Measurements from ENCODE around the gene ADRB2.
A peak's percentile ranks its signal among the peaks of the same experiment; 100 is the strongest.
"Not testable (repeated sequence)": the region's sequence is repeated elsewhere in the genome, so short reads cannot be mapped to it uniquely, and the experiment has no call there.

The ADRB2 gene

DNA sequence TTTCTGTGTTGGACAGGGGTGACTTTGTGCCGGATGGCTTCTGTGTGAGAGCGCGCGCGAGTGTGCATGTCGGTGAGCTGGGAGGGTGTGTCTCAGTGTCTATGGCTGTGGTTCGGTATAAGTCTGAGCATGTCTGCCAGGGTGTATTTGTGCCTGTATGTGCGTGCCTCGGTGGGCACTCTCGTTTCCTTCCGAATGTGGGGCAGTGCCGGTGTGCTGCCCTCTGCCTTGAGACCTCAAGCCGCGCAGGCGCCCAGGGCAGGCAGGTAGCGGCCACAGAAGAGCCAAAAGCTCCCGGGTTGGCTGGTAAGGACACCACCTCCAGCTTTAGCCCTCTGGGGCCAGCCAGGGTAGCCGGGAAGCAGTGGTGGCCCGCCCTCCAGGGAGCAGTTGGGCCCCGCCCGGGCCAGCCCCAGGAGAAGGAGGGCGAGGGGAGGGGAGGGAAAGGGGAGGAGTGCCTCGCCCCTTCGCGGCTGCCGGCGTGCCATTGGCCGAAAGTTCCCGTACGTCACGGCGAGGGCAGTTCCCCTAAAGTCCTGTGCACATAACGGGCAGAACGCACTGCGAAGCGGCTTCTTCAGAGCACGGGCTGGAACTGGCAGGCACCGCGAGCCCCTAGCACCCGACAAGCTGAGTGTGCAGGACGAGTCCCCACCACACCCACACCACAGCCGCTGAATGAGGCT is at the start of gene ADRB2:
Gene ADRB2 (plus strand): TSS at position 559 of the 686 bp plus-strand sequence. CDS start 221 bp downstream, outside the sequence.
- peak; percentile 95 for DNase-seq (ENCODE audit: low spot score)

DNA sequence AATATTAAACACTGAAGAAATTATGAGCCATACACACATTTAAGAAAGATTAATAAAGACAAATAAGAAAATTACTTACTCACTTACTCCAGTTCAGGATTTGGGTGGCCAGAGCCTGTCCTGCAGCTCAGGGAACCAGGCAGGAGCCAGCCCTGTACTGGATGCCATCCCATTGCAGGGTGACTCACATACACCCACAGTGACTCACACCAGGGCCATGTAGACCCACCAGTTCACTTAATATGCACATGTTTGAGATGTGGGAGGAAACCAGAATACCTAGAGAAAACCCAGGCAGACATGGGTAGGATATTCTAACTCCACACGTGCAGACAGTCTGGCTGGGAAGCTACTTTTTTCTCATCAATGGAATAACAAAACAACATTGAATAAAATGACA is 49.6 kb upstream of the ADRB2 start:
- DNase-seq (ENCODE audit: low spot score), result peak; percentile 83

DNA sequence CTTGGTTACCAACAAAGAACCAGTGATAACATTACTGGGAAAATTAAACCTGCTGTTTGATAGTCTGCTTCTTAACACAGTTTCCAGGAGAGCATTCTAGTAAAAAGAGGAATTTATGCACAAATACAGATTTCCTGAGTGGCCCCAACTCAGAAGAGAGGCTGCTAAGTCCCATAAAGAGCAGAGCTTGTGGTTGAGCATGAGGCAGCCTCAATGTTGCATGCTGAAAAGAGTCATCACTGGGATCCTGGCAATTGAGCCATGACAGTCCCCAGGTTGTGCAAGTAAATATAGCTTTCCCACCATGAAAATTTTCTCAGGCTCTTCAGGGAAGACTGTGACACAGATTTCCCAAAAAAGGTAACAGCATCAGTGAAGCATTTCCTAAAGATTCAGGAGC is 47.5 kb upstream of the ADRB2 start:
- no peak for DNase-seq (ENCODE audit: low spot score)

DNA sequence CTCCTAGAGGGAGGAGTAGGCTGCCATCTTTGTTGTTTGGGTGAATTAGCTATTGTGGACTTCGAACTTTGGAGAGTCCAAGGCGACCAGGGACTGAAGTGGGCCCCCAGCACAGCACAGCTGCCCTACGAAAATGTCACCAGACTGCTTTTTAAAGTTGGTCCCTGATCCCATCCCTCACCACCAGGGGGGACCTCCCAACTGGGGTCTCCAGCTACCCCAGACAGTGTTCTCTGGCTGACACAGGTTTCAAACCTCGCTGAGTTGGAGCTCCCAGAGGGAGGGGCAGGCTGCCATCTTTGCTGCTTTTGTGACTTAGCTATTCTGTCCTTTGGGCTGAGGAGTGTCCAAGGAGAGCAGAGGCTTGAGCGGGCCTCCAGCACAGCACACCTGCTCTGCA is 45.7 kb upstream of the ADRB2 start:
- DNase-seq (ENCODE audit: low spot score), result no peak

DNA sequence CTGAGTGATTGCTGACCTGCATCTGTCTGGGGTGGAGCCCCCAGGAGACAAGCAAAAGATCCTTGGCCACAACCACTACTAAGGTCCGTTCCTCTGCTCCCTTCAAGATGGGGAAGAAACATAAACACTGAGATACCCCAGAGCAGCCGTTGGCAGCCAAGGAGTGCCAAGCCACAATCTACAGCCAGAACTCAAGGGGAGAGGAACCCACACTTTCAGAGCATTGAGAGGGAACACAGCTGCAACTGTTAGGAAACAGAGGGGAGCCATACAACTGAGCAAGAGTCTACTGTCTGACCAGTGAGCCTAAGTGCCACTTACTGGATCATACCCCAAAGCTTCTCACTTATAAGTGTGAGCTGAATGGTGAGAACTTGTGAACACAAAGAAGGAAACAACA is 44.6 kb upstream of the ADRB2 start:
- no peak for DNase-seq (ENCODE audit: low spot score)

DNA sequence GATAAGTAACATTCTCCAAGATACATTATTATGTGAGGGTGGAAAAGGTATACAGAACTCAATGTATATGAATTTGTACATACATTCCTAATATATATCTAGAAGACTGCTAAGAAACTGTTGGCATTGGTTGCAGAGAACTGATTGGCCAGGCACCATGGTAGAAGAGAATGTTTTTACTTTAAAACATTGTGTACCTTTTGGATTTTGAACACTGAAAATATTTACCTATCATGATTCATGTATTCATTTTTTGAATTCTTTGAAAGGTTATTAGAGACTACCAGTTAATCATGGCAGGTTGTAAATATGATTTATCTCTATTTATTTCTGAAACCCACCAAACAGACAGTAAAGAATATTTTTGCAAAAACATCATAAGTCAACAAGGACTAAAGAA is 41.2 kb upstream of the ADRB2 start:
- no peak for DNase-seq (ENCODE audit: low spot score)

DNA sequence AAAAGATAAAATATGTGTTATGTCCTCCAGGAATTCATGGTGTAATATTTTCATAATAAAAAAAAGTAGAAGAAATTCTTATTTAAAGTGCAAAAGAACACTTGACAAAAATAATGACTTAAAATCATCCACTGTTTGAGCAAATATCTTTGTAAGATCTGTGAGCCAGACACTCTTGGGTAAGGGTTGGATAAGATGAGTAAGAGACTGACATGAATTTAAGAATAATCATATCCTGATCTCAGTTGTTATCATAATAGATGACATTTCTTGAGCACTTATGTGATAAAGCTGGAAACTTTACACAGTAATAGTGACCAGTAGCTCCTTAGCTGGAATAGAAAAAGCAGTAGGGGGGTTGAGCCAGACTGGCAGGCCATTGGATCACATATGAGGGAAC is 40.0 kb upstream of the ADRB2 start:
- DNase-seq (ENCODE audit: low spot score), result no peak

DNA sequence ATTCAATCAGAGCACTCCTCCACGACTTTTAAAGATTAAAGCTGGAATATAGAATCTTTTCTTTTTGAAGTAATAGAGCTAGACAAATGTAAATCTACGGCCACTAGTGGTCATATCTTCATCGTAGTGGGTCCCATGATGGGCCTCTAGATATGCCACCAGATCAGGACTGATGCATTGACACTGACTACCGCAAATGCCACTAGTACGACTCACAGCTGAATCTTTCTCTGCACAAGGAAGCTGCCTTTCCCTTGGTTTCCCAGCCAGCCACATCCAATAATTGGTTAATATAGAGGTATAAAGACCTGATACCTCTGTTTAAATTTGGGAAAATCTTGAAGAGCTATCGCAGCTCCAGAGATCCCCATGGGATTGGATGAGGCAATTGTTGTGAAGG is 37.8 kb upstream of the ADRB2 start:
- DNase-seq (ENCODE audit: low spot score), result no peak

DNA sequence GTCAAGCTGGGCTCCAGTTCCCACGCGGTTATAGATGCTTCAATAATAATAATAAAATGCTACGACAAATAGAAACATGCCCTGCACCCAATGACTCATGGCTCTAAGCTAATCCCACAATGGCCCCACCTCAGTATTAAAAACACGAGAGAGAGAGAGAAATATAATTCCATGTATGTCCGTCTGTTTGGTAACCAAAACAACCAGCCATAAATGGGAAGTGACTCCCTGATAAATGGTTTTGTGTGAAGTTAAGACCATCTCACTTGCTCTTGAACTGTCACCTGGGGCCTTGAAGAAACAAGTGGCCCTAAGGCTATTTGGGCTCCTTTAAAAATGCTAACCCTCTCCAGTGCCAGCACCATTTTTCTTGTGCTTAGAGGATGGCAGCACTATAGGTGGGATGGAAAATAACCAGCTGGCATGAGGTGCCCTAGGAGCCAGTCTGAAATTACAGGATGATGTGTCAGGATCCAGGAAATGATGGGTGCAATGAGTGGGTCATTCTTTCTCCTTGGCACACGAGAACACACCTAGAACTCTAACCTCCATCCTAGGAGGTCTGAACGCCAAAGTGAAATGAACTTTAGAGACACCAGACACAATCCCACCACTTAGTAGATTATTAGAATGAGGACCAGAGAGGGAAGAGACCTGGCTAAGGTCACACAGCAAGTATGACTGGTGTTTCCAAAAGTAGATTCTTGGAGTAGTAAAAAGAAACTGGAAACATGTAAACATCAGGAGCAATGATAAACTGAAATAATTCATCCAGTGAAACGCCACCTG is 35.7 kb upstream of the ADRB2 start:
- DNase-seq (ENCODE audit: low spot score), result no peak

DNA sequence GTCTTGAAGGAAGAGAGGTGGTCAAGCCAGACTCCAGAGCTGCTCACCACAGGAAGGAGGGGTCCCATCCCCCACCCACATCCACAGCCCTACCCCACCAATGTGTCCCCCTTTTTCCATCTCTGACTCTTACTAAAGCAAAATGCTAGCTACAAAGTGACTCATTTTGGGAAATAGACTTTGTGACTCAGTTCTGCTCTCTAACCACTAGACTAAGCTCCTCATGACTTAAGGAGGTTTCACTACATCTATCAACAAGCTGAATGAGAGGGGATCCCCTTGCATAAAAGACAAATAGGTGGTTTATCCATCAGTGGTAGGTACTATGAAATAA is 35.1 kb upstream of the ADRB2 start:
- DNase-seq (ENCODE audit: low spot score), result peak; percentile 21

DNA sequence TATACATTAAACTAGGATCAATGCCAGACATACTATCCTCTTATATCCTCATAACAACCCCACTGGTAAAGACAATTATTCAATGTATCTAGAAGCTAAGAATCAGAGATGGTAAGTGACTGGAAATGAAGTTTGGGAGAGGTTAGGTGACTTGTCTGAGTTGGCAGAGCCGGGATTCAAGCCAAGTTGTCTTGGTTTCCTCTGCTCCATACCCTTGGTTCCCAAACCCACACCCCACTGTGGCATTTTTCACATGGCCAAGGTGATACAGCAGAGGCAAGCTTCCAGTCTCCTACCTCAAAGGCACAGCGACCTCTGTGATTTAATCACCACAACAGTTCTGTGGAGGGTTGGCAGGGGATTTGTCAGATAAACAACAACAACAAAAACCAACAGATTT is 34.7 kb upstream of the ADRB2 start:
- no peak for DNase-seq (ENCODE audit: low spot score)

DNA sequence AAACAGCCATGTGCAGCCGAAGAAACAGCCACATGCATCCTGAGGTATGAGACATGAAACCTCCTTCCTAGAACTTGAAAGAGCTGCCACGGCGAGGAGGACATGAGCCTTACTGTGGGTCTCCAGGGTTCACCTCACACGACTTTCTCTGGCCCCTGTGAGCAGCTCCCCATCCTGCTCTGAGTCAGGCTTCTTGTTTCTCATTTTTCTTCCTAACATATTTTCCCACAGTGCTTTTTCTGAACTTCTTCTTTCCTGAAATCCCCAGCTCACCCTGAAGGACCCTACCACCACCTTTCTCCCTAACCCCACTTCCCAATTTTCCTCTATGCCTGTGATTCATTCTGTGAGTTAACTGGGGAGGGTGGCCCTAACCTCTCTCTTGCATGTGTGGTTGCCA is 33.7 kb upstream of the ADRB2 start:
- DNase-seq (ENCODE audit: low spot score), result no peak

DNA sequence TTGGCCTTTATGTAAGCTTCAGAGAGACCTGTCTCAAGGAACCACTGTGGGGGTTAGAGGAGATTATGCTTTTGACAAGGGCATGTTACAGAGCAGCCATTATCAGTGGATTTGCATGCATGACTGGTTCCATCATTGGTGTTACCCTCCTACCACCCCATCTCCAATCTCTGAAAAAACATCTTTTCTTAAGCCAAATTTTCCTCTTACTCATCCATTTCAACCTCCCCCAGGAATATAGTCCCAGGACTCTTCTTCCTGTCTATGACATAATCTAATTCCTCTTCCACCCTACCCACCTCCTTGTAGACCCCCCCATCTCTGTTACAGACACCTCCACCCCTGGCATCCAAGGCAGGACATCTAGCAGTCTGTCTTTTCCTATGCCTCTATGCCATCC is 33.1 kb upstream of the ADRB2 start:
- no peak for DNase-seq (ENCODE audit: low spot score)

DNA sequence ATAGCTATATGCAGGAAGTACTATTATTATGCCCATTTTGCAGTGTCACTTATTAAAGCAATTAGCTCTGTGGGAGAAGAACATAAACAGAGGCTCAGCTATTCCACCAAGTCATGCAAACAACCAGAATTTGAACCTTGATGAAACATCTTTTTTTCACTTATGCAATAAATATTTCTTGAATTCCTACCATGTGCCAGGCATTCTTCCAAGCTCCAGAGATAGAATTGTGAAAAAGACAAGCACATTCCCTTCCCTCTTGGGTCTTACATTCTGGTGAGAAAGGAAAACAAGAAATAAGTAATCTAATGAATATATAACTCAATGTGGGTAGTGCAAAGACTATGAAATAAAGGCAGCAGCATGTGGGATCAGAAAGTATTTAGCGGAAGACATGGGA is 32.1 kb upstream of the ADRB2 start:
- no peak for DNase-seq (ENCODE audit: low spot score)

DNA sequence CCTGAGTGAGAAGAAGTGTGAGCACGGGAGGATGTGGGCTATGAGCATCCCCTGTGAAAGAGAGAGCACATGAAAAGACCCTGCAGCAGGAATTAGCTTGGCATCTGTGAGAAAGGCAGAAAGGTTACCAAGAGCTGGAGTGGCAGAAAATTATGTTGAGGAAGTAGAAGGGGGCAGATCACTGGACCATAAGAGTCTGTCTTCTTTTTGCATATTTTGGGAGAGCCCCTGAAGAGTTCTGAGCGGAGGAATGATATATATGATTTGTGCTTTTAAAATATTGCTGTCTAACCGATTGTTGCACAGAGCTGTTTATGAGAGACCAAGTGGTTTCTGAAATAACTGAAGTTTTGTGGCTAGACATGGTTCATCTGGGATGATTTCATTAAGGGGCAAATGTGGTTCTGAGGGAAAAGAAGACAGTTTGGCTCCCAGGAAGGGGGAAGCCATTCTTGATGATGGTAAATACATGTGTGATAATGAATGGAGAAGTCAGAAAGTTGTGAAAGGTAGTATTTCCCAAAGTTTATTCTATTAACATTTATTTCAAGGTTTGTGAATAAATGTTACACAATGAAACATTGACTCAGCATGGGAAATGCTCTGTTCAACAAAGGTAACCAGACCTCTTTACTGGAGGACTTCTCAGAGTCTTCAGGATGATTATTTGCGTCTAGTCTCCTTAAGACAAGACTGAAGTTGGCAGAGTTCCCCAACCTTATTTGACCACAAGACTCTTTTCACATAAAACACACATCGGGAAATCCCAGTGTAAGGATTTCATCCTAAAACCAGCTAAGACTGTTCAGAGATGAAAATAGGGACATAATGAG is 31.5 kb upstream of the ADRB2 start:
- no peak for DNase-seq (ENCODE audit: low spot score)

DNA sequence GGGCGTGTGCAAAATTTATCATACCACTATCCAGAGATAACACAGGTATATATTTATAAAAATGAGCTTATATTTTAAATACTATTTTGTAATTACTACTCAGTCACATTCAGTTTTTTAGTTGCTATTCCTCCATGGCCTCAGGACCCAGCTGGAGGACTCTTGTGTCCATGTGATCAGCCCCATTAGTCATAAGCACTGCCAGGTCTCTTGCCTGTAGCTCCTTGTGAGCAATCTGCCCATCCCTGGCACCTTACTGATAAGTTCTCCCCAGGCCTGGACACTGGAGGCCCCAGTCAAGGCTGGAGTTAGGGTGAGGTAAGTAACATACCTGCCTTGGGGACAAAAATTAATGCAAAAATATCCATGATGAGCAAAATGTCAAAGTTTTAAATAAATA is 29.5 kb upstream of the ADRB2 start:
- DNase-seq (ENCODE audit: low spot score), result no peak

DNA sequence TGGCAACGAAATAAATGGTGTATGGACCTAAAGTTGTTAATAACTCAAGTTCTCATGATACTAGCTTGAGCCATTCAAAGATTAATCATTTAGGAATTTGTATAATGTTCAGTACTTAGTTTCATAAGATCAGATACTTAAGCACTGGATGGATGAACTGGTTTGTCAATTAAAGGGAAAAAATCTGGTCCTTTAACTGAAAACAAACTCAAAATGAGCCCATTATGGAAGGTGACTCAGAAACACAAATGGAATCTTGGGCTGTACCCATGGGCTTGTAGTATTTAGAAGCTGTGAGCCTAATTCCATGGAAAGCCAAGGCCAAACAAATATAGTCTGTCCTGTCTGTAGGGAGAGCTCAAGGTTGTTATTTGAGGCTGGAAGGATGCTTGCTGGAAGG is 27.6 kb upstream of the ADRB2 start:
- DNase-seq (ENCODE audit: low spot score), result no peak

DNA sequence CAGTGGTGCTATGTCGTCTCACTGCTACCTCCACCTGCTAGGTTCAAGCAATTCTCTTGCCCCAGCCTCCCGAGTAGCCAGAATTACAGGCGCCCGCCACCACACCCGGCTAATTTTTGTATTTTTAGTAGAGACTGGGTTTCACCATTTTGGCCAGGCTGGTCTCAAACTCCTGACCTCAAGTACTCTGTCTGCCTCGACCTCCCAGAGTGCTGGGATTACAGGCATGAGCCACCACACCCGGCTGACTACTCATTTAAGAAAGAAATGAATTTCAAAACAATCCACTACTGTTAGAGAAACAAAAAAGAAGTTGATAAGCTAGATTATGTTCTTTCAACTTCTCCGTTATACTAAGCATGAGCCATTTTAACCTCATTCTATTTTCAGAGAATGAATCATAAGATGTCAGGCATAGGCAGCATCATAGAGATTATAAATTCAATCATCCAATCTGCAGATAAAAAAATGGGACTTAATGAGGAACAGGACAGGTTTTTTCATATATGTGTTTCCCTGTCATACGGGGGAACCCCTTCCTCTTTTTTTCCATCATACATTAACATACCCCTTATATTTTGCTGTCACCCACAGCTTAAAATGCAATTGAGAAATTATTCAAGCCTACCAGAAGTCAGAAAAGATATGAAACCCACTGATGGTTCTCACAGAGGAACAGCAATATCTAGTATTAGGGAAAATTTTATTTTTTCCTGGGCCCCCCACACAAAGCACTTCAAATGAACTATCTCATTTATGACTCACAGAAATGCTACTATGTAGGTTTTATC is 26.5 kb upstream of the ADRB2 start:
- no peak for DNase-seq (ENCODE audit: low spot score)

DNA sequence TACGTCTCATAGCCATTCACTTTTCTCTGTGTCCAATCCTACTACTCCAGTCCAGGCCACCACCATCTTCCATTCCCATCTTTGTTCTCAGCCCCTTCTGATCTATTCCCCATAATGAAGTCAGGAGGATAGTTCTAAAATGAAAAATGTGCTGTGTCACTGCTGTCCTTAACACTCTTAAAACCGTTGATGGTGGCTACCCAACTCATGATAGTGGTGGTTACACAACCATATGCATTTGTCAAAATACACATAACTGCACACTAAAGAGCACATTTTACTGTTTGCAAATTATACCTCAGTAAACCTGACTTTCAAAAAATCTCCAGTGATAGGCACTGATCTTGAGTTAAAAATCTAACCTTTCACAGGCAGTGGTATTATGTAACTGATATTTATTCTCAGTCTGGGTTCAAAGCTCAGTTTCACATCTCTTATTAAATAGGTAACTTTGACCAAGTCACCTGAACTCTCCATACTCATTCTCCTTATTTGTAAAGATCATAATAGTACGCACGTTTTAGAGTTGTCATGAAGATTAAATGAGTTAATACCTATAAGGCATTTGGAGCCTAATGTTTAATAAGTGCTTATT is 24.6 kb upstream of the ADRB2 start:
- DNase-seq (ENCODE audit: low spot score), result no peak

DNA sequence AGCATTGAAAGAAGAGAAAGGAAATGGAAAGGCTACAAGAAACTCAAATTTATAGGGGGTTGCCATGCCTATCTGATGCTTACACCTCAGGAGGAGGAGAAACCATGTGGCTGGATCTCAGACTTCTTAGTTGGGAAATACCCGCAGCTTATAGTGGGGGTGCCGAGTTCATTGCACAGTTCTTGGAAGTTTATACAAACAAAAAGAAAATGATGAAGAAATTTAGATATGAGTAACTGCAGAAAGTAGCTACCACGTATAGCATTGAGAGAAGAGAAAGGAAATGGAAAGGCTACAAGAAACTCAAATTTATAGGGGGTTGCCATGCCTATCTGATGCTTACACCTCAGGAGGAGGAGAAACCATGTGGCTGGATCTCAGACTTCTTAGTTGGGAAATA is 23.0 kb upstream of the ADRB2 start:
- DNase-seq (ENCODE audit: low spot score), result not testable (repeated sequence)

DNA sequence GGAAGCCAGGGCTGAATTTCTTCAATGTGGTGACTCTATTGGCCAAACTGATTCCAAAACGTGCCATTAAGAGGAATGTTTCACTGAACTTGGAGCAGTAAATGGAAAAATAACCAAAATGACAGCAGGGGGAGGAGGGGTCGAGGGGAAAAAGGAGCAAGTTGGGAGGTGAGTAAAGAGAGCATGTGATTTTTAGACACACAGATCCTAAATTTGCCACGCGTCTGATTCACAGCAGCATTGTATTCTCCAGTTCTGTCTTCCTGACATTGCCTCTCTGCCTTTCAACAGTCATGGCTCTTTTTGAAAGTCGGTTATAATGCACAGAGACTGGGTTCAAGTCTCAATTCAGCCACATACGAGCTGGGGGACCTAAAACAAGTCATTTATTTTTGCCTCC is 22.0 kb upstream of the ADRB2 start:
- no peak for DNase-seq (ENCODE audit: low spot score)

Data from AG08396 (cell line).